ENCODE measurements around the gene BDNF. TPM values are rescaled to one million over a fixed set of nuclear protein-coding genes. Genes with fewer than 3 reads are reported as not detected.

The BDNF gene
- total RNA-seq, 1 experiment from 2014 or later: 4.8 TPM

GRCh38 chr11:27660171-27660570 lies 40.1 kb downstream of the BDNF start:
- CTCF ChIA-PET: no interaction called here
- H3K4me1 Mint-ChIP-seq: peaks cover 31% of the 10 kb centered on the region
- no peak overlapping the region for H3K4me3 Mint-ChIP-seq
- no peak overlapping the region for H3K27ac Mint-ChIP-seq
- peaks cover 31% of the 10 kb centered on the region for H3K36me3 Mint-ChIP-seq
- DNase-seq (ENCODE audit: low spot score) (no peak), ATAC-seq (no peak)
- no peaks in the 10 kb centered on the region for H3K27me3 Mint-ChIP-seq (ENCODE audit: low read depth)
- peaks cover 14% of the 10 kb centered on the region for H3K9me3 Mint-ChIP-seq
- POLR2A ChIA-PET: interaction anchor here (0.5 kb wide), 1 partner anchor 39 kb away, joined by 4 read pairs; no protein-coding TSS in a partner anchor
- no peak for TF ChIP-seq NR2C2 (CRISPR knock-in tag; IDR thresholded peaks at IDR 0.05)
- no peak for TF ChIP-seq ZNF416 (CRISPR knock-in tag; IDR thresholded peaks at IDR 0.05)
- no peak for TF ChIP-seq MLX (CRISPR knock-in tag; IDR thresholded peaks at IDR 0.05)
- TF ChIP-seq AR (CRISPR knock-in tag; IDR thresholded peaks at IDR 0.05): no peak
- TF ChIP-seq OVOL2 (CRISPR knock-in tag; IDR thresholded peaks at IDR 0.05; ENCODE audit: borderline replicate concordance): no peak
- TF ChIP-seq ZNF121 (CRISPR knock-in tag; IDR thresholded peaks at IDR 0.05): no peak
- TF ChIP-seq GABPB1 (CRISPR knock-in tag; IDR thresholded peaks at IDR 0.05): no peak
- TF ChIP-seq RORB (CRISPR knock-in tag; IDR thresholded peaks at IDR 0.05): no peak
- no peak for TF ChIP-seq ZNF396 (CRISPR knock-in tag; IDR thresholded peaks at IDR 0.05; ENCODE audit: borderline replicate concordance)
- no peak for TF ChIP-seq FOXP4 (CRISPR knock-in tag; IDR thresholded peaks at IDR 0.05)
- no peak for TF ChIP-seq SMAD3 (CRISPR knock-in tag; IDR thresholded peaks at IDR 0.05; ENCODE audit: borderline replicate concordance)

- Mint-ChIP-seq H3K36me3 (peaks cover 31% of the 10 kb centered on the region), H3K27ac (no peak overlapping the region), H3K4me1 (peaks cover 25% of the 10 kb centered on the region), H3K9me3 (peaks cover 14% of the 10 kb centered on the region), H3K27me3 (ENCODE audit: low read depth) (no peaks in the 10 kb centered on the region), H3K4me3 (no peak overlapping the region)
- TF ChIP-seq PRRX2 (CRISPR knock-in tag; IDR thresholded peaks at IDR 0.05) (no peak), E2F4 (CRISPR knock-in tag; IDR thresholded peaks at IDR 0.05; ENCODE audit: borderline replicate concordance, low read depth) (no peak), FOXK1 (CRISPR knock-in tag; IDR thresholded peaks at IDR 0.05) (no peak), PREB (CRISPR knock-in tag; IDR thresholded peaks at IDR 0.05; ENCODE audit: borderline replicate concordance) (no peak), NFATC4 (CRISPR knock-in tag; IDR thresholded peaks at IDR 0.05) (no peak), RORB (CRISPR knock-in tag; IDR thresholded peaks at IDR 0.05) (no peak), NFE2L1 (CRISPR knock-in tag; IDR thresholded peaks at IDR 0.05) (no peak), ZNF317 (CRISPR knock-in tag; IDR thresholded peaks at IDR 0.05; ENCODE audit: borderline replicate concordance, low read depth) (no peak), ARID4B (CRISPR knock-in tag; IDR thresholded peaks at IDR 0.05; ENCODE audit: borderline replicate concordance) (no peak), TEAD1 (CRISPR knock-in tag; IDR thresholded peaks at IDR 0.05) (no peak)
- POLR2A ChIA-PET: no interaction called here
- ATAC-seq: no peak
- DNase-seq (ENCODE audit: low spot score): no peak
- CTCF ChIA-PET: no interaction called here
These were observed 41.6 kb downstream of the BDNF start for GRCh38 chr11:27658535-27659236.
